ENCODE results near the gene RBM14.

Gene RBM14

GRCh38 chr11:66616379-66617154, at the start of gene RBM14:
Gene RBM14, plus strand, starts transcription at chr11:66616630. Its CDS starts 91 bp downstream, at chr11:66616721.
- H3K4me3 ChIP-seq (ENCODE audit: control insufficient read depth, low read depth, low read length) = peak within 1 kb of the TSS; percentile 88
- no peak for TF ChIP-seq CTCF (IDR thresholded peaks at IDR 0.05; ENCODE audit: control insufficient read depth, insufficient read depth, low read depth, low read length, missing control alignments)
- DNase-seq (ENCODE audit: low read depth) = peak; percentile 95

- no peak for DNase-seq (ENCODE audit: low read depth)
- peak overlapping the region; percentile 45 for H3K4me3 ChIP-seq (ENCODE audit: control insufficient read depth, low read depth, low read length)
- no peak for TF ChIP-seq CTCF (IDR thresholded peaks at IDR 0.05; ENCODE audit: control insufficient read depth, insufficient read depth, low read depth, low read length, missing control alignments)
Measured at GRCh38 chr11:66567787-66568123, 48.7 kb upstream of the RBM14 start.

GRCh38 chr11:66568124-66568916, 48.1 kb upstream of the RBM14 start, which contains the start of gene CTSF:
Gene CTSF, minus strand, starts transcription at chr11:66568606. Its CDS starts 120 bp downstream, at chr11:66568486.
- TF ChIP-seq CTCF (IDR thresholded peaks at IDR 0.05; ENCODE audit: control insufficient read depth, insufficient read depth, low read depth, low read length, missing control alignments) = no peak
- peak within 1 kb of the TSS; percentile 45 for H3K4me3 ChIP-seq (ENCODE audit: control insufficient read depth, low read depth, low read length)
- DNase-seq (ENCODE audit: low read depth) = no peak

- H3K4me3 ChIP-seq (ENCODE audit: control insufficient read depth, low read depth, low read length) = no peak overlapping the region
- no peak for DNase-seq (ENCODE audit: low read depth)
- TF ChIP-seq CTCF (IDR thresholded peaks at IDR 0.05; ENCODE audit: control insufficient read depth, insufficient read depth, low read depth, low read length, missing control alignments) = no peak
Measured at GRCh38 chr11:66569076-66569475, 47.4 kb upstream of the RBM14 start.

- no peak for DNase-seq (ENCODE audit: low read depth)
- no peak overlapping the region for H3K4me3 ChIP-seq (ENCODE audit: control insufficient read depth, low read depth, low read length)
- TF ChIP-seq CTCF (IDR thresholded peaks at IDR 0.05; ENCODE audit: control insufficient read depth, insufficient read depth, low read depth, low read length, missing control alignments) = no peak
Measured at GRCh38 chr11:66570079-66570849, 46.2 kb upstream of the RBM14 start.

- no peak for DNase-seq (ENCODE audit: low read depth)
- no peak for TF ChIP-seq CTCF (IDR thresholded peaks at IDR 0.05; ENCODE audit: control insufficient read depth, insufficient read depth, low read depth, low read length, missing control alignments)
- no peak overlapping the region for H3K4me3 ChIP-seq (ENCODE audit: control insufficient read depth, low read depth, low read length)
Measured at GRCh38 chr11:66570850-66571180, 45.6 kb upstream of the RBM14 start.

All from AG09309 (cell line).